Right ventricle myocardium superior (tissue), 1 donor: ENCODE results near the gene TTBK1. TPM values are rescaled to one million over a fixed set of nuclear protein-coding genes. Genes with fewer than 3 reads are reported as not detected.

Experiments
- ATAC-seq: fragments of 200-7000 bp; cut with Tn5 transposase; one replicate; pipeline ENCODE4 v1.9.1; 2020; ENCODE audit warnings: mild to moderate bottlenecking; ENCODE audit not compliant: poor library complexity
- DNase-seq: peaks from one replicate; pipeline ENCODE4 v3.0.0-alpha.2; 2020
- intact Hi-C: fragments of 100-400 bp; cut with DNase I; formaldehyde crosslinking; loops from one replicate; pipeline ENCODE4 v1.11.2; 2022
- total RNA-seq: library from RNA; stranded (reverse); fragmentation: NEBNext Ultra II Directional; extraction: Animal tissue kit (Norgen Biotek cat#: 25700); gene quantifications from one replicate; pipeline ENCODE4 v1.2.1, GENCODE V29; 2021
- donor health status: DM: no; HTN: yes; CAD: no; lungs with severe emphysema.

TTBK1 gene
- total RNA-seq, 1 donor from 2014 or later, result 0.13 TPM

DNA sequence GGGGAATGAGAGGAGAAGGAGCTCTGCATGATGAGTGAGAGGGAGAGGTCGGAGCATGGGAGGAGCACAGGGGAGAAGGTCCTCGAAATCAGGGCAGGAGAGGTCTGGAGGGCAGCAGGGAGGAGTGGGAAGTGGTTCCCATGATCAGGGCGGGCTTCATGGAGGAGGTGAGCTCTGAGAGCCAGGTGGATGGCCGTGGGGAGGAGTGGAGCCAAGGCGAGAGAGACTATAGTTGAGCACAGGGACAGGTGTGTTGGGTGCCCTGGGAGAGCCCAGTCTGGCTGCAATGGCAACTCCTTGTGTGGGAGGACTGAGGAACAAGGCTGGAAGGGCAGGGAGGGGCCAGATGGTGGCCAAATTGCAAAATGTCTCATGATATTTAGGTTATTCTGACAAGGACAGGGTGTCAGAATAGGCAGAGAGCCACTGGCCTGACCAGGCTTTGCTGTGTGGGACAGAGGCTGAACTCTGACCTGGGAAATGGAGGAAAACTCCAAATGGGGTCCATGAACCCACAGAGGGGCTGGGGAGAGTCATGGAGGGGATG is 21.4 kb downstream of the TTBK1 start:
- intact Hi-C loops, result loop anchor here (5.0 to 10.0 kb wide), 3 partner anchors 68 to 250 kb away; partner anchors contain the start of genes LRRC73, POLR1C and YIPF3
- DNase-seq, result no peak
- no peak for ATAC-seq

DNA sequence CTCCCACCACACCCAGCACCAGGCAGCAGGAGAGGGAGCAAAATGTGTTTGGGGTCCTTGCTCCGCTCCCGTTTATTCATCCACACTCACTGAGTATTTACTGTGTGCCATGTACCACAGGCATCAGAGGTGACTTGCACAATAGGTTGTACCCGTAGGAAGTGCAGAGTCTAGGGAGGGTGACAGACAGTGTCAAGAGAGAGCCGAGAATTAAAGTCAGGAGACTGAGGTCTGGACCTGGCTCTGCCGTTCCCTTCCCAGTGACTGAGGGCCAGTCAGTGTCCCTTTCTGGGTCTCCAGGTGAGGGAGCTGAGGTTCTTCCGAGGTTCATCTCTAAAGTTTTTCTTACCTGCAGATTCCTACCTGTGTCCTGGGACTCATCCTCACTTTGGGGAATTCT is 22.3 kb downstream of the TTBK1 start:
- no peak for ATAC-seq
- no peak for DNase-seq
- intact Hi-C loops, result loop anchor here (5.0 to 10.0 kb wide), 2 partner anchors 67 to 249 kb away; partner anchors contain the start of genes LRRC73, POLR1C and YIPF3

DNA sequence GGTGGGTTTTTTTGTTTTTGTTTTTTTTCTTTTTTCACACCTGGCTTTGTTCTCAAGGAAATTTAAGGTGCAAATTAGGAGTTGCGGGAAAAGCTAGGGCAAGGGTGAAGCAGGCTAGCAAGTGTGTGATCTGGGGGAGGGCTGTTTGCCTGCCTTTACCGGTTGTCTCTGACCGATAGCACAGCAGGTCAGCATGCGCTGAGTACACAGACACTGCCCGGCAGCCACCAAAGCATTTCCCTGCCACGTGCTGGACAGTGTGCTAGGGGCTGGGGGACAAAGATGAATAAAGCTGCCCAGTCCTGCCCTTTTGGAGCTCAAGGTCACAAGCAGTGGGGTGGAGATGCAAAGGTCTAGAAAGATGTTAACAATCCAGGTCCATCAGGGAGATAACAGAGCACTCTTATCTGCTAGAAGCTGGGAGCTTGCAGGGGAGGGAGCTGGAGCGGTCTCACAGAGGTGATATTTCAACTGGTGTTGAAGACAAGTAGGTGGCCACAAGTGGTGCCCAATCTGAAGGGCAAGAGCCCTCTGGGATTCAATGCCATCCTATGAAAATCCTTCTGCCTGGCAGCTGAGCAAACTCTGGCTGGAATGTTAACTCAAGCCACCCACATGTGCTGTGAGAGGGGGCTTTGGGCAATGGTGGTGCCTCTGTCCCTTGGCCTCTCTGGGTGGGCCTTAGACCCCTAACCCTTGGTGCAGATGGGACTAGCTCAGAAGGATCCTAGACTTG is 24.5 kb downstream of the TTBK1 start:
- ATAC-seq (peak; percentile 42), DNase-seq (no peak)
- intact Hi-C loops, result loop anchor here (5.0 to 10.0 kb wide), 2 partner anchors 65 to 247 kb away; partner anchors contain the start of genes LRRC73, POLR1C and YIPF3

DNA sequence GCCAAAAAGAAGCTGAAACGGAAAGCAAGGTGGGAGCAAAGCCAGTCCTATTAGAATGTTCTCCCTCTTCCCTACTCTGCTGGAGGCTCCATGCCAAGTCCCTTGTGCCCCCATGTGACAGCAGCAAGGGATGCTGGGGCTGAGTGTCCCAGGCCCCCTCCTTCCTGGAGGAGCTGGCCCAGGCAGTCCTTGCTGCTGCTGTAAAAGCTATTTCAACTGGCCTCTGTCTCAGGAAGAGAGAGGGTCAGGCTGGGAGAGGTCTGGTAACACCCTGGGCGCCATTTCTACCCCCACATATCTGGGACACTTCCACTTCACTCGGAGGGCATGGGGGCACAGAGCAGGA is 25.0 kb downstream of the TTBK1 start:
- DNase-seq (no peak), ATAC-seq (peak; percentile 53)
- intact Hi-C loops, result loop anchor here (5.0 to 10.0 kb wide), 2 partner anchors 64 to 246 kb away; partner anchors contain the start of genes LRRC73, POLR1C and YIPF3

DNA sequence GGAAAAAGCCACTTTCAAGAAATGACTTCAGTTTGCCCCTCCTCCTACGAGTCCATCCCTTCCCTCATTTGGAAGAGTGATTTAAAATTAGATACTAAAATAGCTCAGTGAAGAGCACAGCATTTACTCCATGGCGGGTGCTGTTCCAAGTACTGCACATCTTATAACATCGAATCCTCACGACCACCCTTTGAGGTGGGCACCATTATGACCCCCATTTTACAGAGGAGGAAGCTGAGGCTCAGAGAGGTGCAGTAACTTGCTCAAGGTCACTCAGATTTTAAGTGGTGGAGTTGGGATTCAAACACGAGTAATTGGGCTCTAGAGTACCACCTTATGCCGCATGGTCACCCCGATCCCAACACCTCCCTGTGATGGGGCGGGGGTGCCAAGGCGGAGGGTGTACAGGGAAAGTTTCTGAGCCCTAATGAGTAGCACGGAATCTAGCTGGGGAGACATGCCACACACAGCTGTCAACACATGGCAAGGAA is 25.5 kb downstream of the TTBK1 start:
- ATAC-seq (peak; percentile 18), DNase-seq (no peak)
- intact Hi-C loops, result loop anchor here (5.0 to 10.0 kb wide), 2 partner anchors 63 to 246 kb away; partner anchors contain the start of genes LRRC73, POLR1C and YIPF3

DNA sequence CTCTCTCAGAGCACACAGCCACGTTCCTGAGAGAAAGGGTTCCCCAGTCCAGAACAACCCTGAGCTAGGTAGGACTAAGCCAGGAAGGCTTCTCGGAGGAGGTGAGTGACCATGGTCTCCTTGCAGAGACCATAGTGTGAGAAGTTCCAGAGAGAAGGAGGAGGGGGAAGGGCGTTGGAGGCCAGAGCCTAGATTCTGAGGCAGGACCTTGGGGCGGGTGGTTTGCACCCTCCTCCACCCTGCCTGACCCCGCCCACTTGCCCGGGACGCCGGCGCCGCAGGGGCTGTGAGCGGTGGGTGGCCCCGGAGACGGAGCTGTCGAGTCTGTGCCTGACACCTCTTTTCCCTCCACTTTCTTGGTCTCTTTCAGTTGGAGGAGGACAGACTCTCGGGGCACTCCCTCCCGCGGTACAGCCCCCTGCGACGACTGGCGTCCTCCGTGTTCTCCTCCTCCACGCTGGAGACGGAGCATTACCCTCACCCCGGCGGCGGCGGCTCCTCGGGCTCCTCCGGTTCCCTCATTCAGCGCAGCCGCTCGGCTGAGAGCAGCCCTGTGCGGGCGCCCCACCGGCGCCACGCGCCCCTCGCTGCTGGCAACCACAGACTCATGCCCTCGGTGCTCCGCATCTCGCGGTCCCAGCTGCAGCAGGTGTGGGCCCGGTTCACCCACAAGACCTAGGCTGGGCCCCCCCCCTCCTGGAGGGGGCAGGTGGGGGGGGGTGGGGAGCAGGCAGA is 26.2 kb downstream of the TTBK1 start:
- DNase-seq, result peak; percentile 54
- ATAC-seq, result peak; percentile 44
- intact Hi-C loops, result loop anchor here (5.0 to 10.0 kb wide), 2 partner anchors 63 to 245 kb away; partner anchors contain the start of genes LRRC73, POLR1C and YIPF3

DNA sequence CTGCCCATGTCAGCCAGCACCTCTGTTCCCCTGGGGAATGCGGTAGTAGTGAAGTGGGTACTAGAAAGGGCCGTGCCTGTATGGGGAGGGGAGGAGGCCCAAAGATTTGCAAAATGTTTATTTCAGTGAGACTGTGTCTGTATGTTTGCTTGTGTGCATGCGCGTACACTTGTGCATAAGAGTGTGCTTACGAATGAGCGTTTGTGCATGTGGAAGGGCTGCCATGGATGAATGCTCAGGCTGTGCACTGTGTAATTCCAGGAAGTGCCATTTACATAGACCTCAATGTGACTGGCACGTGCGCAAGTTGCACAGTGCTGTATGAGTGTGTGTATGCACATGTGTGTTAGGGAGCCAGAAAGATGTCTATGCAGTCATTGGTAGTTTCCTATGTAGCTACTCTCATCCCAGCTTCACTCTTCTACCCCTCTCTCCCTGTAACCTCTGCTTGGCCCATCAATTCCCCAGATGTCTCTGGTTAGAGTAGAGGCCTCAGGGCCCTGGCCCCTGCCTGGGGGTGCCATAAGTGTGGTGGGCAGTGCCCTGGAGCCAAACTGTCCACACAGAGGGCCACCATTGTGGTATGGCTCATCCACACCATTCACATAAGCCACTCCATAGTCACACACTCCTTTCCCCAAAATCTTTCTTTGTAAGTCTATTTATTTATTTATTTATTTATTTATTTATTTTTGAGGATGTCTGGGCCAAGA is 28.0 kb downstream of the TTBK1 start:
- ATAC-seq (no peak), DNase-seq (no peak)
- intact Hi-C loops, result no loop called here

DNA sequence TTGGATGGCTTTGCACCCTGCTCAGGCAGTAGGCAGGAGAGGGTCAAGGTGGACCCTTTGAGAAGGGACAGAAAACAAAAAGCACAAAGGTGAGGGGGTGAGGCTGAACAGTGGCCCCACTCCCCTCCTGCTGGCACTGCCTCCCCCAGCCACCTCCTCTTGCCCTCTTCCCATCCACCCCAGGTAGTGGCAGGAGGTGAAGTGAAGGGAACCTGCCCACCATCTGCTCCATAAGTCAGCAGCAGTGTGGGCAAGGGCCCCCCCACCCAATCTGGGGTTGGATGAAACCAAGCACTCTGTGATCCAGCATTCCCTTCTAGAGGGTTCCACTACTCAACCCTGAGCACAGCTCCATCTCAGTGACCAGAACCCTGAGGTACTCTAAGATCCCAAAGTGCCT is 28.7 kb downstream of the TTBK1 start:
- no peak for ATAC-seq
- intact Hi-C loops, result no loop called here
- DNase-seq, result no peak

DNA sequence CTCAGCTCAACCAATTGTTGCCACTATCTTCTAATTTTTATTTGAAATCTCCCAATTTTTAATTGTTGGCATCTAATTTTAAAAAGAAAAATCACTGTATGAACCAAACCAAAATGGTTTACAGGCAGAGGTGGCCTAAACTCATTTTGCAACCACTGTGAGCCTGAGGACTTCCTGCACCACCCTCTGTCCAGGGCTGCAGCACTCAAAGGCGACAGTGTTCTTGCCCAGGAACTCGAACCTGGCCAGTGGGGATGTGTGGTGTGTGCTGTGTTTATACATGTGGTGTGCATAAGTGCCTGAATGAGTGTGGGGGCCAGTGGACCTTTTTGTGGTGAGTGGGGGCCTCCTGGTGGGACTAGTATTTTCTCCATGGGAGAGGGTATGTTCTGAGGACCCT is 30.4 kb downstream of the TTBK1 start:
- ATAC-seq, result no peak
- DNase-seq, result no peak
- intact Hi-C loops, result no loop called here

DNA sequence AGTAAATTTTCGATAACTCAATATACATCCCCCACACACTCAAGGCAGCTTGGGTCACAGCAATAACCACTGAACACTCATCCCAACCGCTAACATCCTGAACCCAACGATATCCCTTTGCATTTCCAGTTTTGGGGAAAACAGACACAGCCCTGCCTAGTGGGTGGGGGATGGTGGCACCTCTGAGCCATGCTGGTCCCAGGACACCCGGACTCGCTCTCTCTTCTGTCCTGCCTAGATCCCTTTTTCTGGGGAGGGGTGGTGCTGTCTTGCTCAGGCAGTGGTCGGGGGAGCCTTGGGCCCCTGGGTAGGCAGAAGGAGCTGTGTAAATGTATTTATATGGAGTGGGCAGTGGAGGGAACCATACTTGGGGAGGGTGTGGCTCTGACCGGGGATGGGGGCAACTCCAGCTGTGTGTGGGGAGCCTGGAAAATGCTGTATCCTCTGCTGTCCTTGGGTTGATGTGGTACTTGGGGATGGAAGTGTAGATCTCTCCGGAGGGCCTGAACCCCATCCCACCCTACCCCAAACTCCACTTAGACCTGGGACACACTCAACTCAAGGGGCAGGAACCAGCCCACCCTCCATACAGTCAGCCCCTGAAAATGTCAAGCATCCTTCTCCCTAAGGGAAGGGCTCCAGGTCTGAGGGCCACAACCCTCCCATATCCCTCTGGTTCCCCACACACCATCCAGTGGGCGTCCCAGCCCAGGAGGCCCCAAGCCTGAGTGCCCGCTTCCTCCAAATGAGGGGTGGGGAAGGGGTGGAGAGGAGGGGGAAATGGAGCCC is 31.0 kb downstream of the TTBK1 start:
- intact Hi-C loops, result no loop called here
- ATAC-seq (no peak), DNase-seq (no peak)

DNA sequence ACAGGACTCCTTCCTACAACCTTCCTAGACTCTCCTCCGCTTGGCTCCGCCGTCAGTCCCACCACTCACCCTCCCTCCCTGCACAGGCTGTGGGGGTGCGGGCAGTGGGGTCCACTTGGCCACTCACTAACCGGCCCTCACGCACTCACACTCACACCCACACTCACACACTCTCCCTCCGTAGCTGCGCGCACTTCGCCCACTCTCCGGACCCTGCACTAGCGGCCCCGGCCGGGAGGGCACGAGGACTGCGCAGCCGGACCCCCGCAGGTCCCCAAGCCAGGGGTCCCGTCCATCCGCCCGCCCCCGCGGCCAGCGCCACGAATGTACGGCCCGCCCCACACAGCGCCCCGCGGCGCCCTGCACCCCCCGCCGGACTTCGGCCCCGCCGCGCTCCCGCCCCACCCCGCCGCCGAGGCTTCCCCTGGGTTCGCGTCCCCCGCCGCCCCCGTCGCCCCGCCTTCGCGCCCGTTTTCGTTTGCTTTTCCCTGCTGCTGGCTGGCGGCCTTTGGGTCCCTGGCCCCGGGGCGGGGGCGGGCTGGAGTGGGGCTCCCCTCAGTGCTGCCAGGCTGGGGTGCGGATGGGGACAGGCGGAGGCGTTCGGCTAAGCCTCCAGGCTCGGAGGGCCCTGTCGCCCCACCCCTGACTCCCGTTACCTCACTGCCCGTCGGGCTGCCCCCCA is 31.8 kb downstream of the TTBK1 start:
- ATAC-seq (no peak), DNase-seq (no peak)
- intact Hi-C loops, result no loop called here

DNA sequence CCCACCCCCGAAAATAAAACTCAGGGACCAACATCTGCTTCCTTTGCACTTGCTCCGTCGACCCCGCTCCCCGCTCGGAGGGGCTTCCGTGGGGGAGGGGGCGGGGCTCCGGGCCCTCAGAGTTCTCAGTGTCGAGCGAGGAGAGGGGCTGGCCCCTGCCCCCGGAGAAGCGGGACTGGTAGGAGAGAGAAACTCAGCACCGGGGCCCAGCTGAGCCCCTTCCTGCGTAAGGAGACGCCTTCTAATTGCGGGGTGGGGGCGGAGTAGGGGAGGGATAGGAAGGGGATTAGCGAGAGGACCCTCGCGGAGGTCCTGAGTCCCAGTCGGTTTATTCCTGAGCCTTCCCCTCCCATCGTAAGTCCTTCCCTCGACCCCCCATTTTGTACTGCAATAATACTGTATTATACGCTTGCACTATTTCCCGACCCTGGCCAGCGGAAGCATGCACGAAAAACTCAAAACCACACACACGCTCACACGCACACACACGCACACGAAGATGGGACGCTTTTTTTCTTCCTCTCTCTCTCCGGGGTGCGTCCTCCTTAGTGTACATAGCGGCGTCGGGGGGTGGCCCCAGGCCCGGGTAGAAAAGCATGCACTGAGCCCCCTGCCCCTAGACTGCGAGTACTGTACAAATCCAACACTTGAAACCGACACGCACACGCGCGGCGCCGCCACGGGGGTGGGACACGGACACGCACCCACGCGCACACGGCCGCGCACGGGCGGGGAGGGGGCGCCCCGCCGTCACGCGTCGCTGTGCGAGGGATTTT is 32.7 kb downstream of the TTBK1 start:
- intact Hi-C loops, result no loop called here
- no peak for ATAC-seq
- DNase-seq, result no peak

DNA sequence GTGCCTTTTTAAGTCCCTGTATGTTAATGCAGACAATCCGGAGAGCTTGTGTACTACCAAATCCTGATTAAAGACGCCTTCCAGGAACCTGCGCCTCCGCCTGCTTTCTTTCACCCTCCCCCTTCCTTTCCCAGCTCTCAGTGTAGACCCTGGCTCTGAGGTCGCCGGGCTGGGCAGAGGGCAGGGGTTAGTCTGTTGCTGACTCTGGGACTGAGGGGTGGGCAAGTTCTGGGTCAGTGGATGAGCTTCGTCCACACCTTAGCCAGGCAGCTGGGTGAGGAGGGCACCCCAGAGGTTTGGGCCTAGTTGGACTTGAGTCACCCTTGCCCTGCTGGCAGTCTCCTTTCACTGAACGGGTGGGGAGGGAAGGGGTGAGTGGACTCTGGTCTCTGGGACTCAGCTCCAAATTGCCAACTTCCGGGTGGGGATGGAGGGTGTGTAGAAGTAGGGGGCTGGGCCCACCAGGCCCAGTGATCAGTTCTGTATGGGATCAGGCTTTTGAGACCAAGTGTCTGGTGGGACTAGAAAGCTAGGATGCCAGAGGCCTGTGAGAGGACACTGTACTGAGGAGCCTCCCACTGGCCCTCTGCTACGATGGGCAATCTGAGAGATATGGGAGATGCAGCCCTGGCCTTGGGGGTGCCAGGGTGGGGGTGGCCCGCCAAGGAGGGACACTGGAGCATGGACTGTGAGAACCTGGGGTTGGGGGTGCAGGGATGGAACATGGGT is 33.5 kb downstream of the TTBK1 start:
- ATAC-seq (no peak), DNase-seq (no peak)
- intact Hi-C loops, result no loop called here

DNA sequence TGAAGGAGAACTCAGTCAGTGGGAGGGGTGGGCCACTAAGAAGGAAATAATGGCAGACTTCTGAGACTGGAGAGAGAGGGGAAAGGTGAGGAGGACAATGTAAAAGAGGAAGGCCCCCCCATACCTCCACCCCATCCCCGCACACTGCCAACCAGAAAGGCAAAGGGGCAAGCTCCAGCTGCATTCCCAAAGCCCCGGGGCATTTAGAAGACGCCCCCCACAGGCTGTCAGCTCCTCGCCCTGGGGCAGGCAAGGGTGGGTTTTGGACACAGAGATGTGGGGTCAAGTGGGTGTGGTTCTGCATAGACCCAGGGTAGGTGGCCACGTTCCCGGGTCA is 34.0 kb downstream of the TTBK1 start:
- ATAC-seq (no peak), DNase-seq (no peak)
- intact Hi-C loops, result no loop called here

DNA sequence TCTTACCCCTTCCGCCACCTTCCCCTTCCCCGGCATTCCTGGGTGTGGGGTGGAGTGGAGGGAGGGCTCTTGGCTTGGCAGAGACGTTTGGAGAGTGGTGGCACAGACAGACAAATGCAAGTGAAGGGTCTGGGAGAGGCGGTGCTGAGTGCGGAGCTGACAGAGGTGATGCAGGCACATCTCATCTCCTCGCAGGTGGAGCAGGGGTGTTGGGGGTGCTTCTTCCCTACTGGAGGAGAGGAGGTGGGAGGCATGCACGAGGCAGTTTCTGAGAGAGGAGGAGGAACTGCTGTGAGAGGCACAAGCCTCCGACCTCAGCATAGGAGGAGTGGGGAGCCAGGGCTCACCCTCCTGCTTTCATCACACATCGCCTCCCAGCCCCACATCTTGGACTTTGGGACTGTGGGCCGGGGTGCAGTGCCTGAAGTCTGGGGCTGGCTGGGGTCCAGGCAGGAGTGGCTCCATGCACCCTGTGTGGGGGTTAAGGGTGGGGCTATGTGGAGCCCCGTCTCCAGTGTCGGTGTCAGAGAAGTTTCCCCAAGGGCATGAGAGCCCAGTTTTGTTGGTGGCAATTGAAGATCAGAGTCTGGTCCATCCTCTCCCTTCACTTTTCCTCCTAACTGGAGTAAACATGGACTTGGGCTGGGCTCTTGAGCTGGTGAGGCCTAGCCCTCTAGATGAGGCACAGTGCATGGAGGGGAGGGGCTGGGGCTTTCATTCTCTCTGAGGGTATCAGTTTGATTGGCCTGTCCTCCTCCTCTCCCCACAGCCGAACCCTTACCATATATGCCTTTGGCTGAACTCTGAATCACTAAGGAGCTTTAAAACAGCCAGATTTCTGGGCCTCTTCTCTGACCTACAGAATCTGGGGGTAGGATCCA is 34.6 kb downstream of the TTBK1 start:
- DNase-seq (no peak), ATAC-seq (peak; percentile 10)
- intact Hi-C loops, result no loop called here
